Endothelial cell of umbilical vein (primary cell): ENCODE results near the gene CD300LF. TPM values are rescaled to one million over a fixed set of nuclear protein-coding genes. Genes with fewer than 3 reads are reported as not detected.

Experiments used
- BruUV-seq: library from RNA; stranded (reverse); fragments of 400-500 nt; replicated peaks from 2 replicates; lab custom pipeline; 2021; lab: Mats Ljungman, UMichigan
- CTCF ChIA-PET: fragments of 300-600, 350-600 bp; sonication (Branson Sonifier 250); formaldehyde crosslinking; loops from one replicate; lab custom pipeline; 2021; ENCODE audit warnings: antibody characterized with exemption, inconsistent platforms; lab: Charles Lee
- POLR2A ChIA-PET: fragments of 300-600, 350-600 bp; sonication (Branson Sonifier 250); formaldehyde crosslinking; loops from one replicate; lab custom pipeline; 2021; ENCODE audit warnings: antibody characterized with exemption, inconsistent platforms; lab: Charles Lee
- DNase-seq: peaks from one replicate; pipeline ENCODE4 v3.0.0-alpha.2; 2011; ENCODE audit warnings: low read depth, low spot score
- FAIRE-seq: peaks from 2 replicates; lab custom pipeline; 2011; peaks lifted over from hg19 to GRCh38; lab: Jason Lieb, UNC
- H2AFZ ChIP-seq: 2 replicates; pipeline ENCODE4 v1.6.0; 2012; ENCODE audit warnings: low read depth, low read length, control low read depth, inconsistent platforms
- H3K27ac ChIP-seq: 2 replicates; pipeline ENCODE4 v1.5.1; 2011; ENCODE audit warnings: low read depth, mild to moderate bottlenecking, control low read depth, low read length, moderate library complexity; ENCODE audit not compliant: insufficient read depth
- H3K27me3 ChIP-seq, 2 experiments: 2 replicates each; pipeline versions ENCODE4 v1.6.0 to v1.6.1; 2011; ENCODE audit warnings: low read length in 2 of 2, mixed read lengths in 1 of 2; ENCODE audit not compliant: control insufficient read depth in 2 of 2, insufficient read depth in 2 of 2
- H3K36me3 ChIP-seq, 2 experiments: 2 replicates in 1 of 2; 3 replicates in 1 of 2; pipeline ENCODE4 v1.5.1; 2011; ENCODE audit warnings: low read length in 2 of 2, mild to moderate bottlenecking in 1 of 2, moderate library complexity in 1 of 2; ENCODE audit not compliant: control insufficient read depth in 2 of 2, insufficient read depth in 2 of 2; ENCODE audit errors: extremely low read depth in 1 of 2
- H3K4me1 ChIP-seq: 3 replicates; pipeline ENCODE4 v1.5.1; 2011; ENCODE audit warnings: mild to moderate bottlenecking, low read length; ENCODE audit not compliant: control insufficient read depth, insufficient read depth; ENCODE audit errors: extremely low read depth
- H3K4me2 ChIP-seq: 2 replicates; pipeline ENCODE4 v1.6.1; 2011; ENCODE audit warnings: low read length, control low read depth, mixed read lengths; ENCODE audit not compliant: insufficient read depth
- H3K4me3 ChIP-seq, 3 experiments: fragments of 200-600 bp in 1 of 3; sonication (generic), shearing (Covaris generic) in 1 of 3; replicated peaks in 1 of 3; 2 replicates each; pipeline ENCODE4 v1.5.1; 2011 to 2016; ENCODE audit warnings: control low read depth in 3 of 3, low read length in 3 of 3, mild to moderate bottlenecking in 2 of 3, inconsistent platforms in 1 of 3, low read depth in 1 of 3, moderate library complexity in 1 of 3; ENCODE audit not compliant: insufficient read depth in 1 of 3
- H3K79me2 ChIP-seq: 2 replicates; pipeline ENCODE4 v1.6.0; 2012; ENCODE audit warnings: low read length, inconsistent platforms; ENCODE audit not compliant: control insufficient read depth, insufficient read depth
- H3K9ac ChIP-seq: replicated peaks from 2 replicates; pipeline ENCODE3; 2011; ENCODE audit warnings: low read length, control low read depth; ENCODE audit not compliant: insufficient read depth; ENCODE audit errors: extremely low read depth
- H3K9me1 ChIP-seq: replicated peaks from 3 replicates; pipeline ENCODE4 v1.6.0; 2011; ENCODE audit warnings: mild to moderate bottlenecking, low read length; ENCODE audit not compliant: control insufficient read depth, insufficient read depth; ENCODE audit errors: extremely low read depth
- H3K9me3 ChIP-seq: replicated peaks from 2 replicates; pipeline ENCODE4 v1.5.1; 2012; ENCODE audit warnings: low read length, inconsistent platforms; ENCODE audit not compliant: control insufficient read depth, insufficient read depth
- H4K20me1 ChIP-seq: replicated peaks from 2 replicates; pipeline ENCODE3; 2011; ENCODE audit warnings: mild to moderate bottlenecking, low read length; ENCODE audit not compliant: control insufficient read depth, insufficient read depth; ENCODE audit errors: extremely low read depth
- CTCF ChIP-seq, 2 donors: IDR thresholded peaks; 1 replicate in 1 of 2; 2 replicates in 1 of 2; pipeline ENCODE4 v1.5.1; 2011; ENCODE audit warnings: low read length in 2 of 2, mild to moderate bottlenecking in 2 of 2, moderate library complexity in 2 of 2, control low read depth in 1 of 2, inconsistent platforms in 1 of 2, low read depth in 1 of 2; ENCODE audit not compliant: insufficient read depth in 1 of 2; ENCODE audit errors: extremely low read depth in 1 of 2
- EZH2 ChIP-seq: IDR thresholded peaks from 2 replicates; pipeline ENCODE4 v1.6.1; 2012; ENCODE audit warnings: borderline replicate concordance, low read depth, mild to moderate bottlenecking, moderate library complexity, low read length, inconsistent platforms; ENCODE audit not compliant: severe bottlenecking
- FOS ChIP-seq: IDR thresholded peaks from 2 replicates; pipeline ENCODE4 v1.6.1; 2011; ENCODE audit warnings: mild to moderate bottlenecking, low read length, moderate library complexity, borderline replicate concordance; ENCODE audit not compliant: insufficient read depth
- GATA2 ChIP-seq: IDR thresholded peaks from 2 replicates; pipeline ENCODE4 v1.7.0; 2011; ENCODE audit warnings: low read depth, mild to moderate bottlenecking, moderate library complexity, mixed read lengths, low read length; ENCODE audit not compliant: insufficient read length, insufficient read depth
- JUN ChIP-seq: IDR thresholded peaks from 2 replicates; pipeline ENCODE4 v1.6.1; 2011; ENCODE audit warnings: borderline replicate concordance, low read depth; ENCODE audit not compliant: insufficient read length, insufficient read depth
- MAX ChIP-seq: IDR thresholded peaks from 2 replicates; pipeline ENCODE4 v1.6.1; 2011; ENCODE audit not compliant: insufficient read depth, insufficient read length
- MYC ChIP-seq: IDR thresholded peaks from one replicate; pipeline ENCODE4 v1.6.1; 2011; ENCODE audit warnings: mild to moderate bottlenecking, low read depth, low read length
- POLR2A ChIP-seq: IDR thresholded peaks from 2 replicates; pipeline ENCODE4 v1.6.1; 2012; ENCODE audit warnings: low read depth, mild to moderate bottlenecking, control low read depth, low read length
- POLR2AphosphoS5 ChIP-seq: IDR thresholded peaks from 2 replicates; pipeline ENCODE4 v1.6.1; 2012; ENCODE audit warnings: low read depth, mild to moderate bottlenecking, control low read depth, low read length, moderate library complexity; ENCODE audit not compliant: insufficient read depth
- dilution Hi-C: fragments of 300-500 bp; cut with MboI; formaldehyde crosslinking; loops from one replicate; pipeline ENCODE4 v1.15.0; 2019; ENCODE audit warnings: low sequenced_read_pairs; ENCODE audit not compliant: extremely low pct_ligation_motif_present
- intact Hi-C: fragments of 100-400 bp; cut with micrococcal nuclease; formaldehyde crosslinking; loops from one replicate; pipeline ENCODE4 v1.10.0; 2022
- polyA plus RNA-seq, 4 experiments: library from polyadenylated mRNA; depleted of rRNA in 3 of 4; stranded (reverse) in 3 of 4; unstranded in 1 of 4; fragments of >200 nt; gene quantifications; 2 replicates each; pipeline versions ENCODE4 v1.2.1 to v1.2.3, GENCODE V29; 2011 to 2012; ENCODE audit warnings: missing spikeins in 1 of 4
- total RNA-seq: library from RNA; stranded (reverse); gene quantifications from 2 replicates; pipeline ENCODE4 v1.2.3, GENCODE V29; 2021

CD300LF gene
- total and polyA plus RNA-seq, 2 donors (not counting 3 experiments of a cell fraction or from before 2014, with no cell fraction given), result not detected

GRCh38 chr17:74746376-74746775 is 33.7 kb upstream of the CD300LF start:
- no peak overlapping the region for H3K9ac ChIP-seq
- H3K27ac ChIP-seq, result no peak overlapping the region
- FAIRE-seq, result no peak
- no TSS peak for BruUV-seq
- no peaks in the 10 kb centered on the region for H3K36me3 ChIP-seq
- DNase-seq, result no peak
- H3K4me2 ChIP-seq, result no peak overlapping the region
- peaks cover 12% of the 10 kb centered on the region for H3K4me1 ChIP-seq
- ChIA-PET CTCF (interaction anchor here (1.1 to 4.2 kb wide), 12 partner anchors 9 to 367 kb away, joined by 4 to 84 read pairs (median 18); partner anchors contain the start of genes NAT9 and RAB37), POLR2A (no interaction called here)
- no peak overlapping the region for H2AFZ ChIP-seq
- no peaks in the 10 kb centered on the region for H3K9me1 ChIP-seq
- H3K27me3 ChIP-seq, result no peaks in the 10 kb centered on the region
- no peaks in the 10 kb centered on the region for H4K20me1 ChIP-seq
- intact Hi-C loops (loop anchor here (10.0 kb wide), 1 partner anchor 1432 kb away; the partner anchor contains the start of gene CDC42EP4), dilution Hi-C loops (no loop called here)
- H3K4me3 ChIP-seq, result no peak overlapping the region
- TF ChIP-seq CTCF (IDR thresholded peaks at IDR 0.05; ENCODE audit: extremely low read depth in 1 of 2, insufficient read depth in 1 of 2, low read depth in 1 of 2, low read length in 2 of 2), result no peak
- TF ChIP-seq MAX, result no peak
- TF ChIP-seq MYC, result no peak
- TF ChIP-seq POLR2A, result no peak
- no peak for TF ChIP-seq JUN
- TF ChIP-seq FOS, result no peak
- no peak for TF ChIP-seq GATA2
- no peak for TF ChIP-seq EZH2
- TF ChIP-seq POLR2AphosphoS5, result no peak
- no peaks in the 10 kb centered on the region for H3K79me2 ChIP-seq
- H3K9me3 ChIP-seq, result no peaks in the 10 kb centered on the region
